Measurements from ENCODE around the gene SATB2.

GRCh38 chr2:199302851-199303250 is 154.9 kb downstream of the SATB2 start:
- no peak for TF ChIP-seq CTCF (IDR thresholded peaks at IDR 0.05)
- TF ChIP-seq ZFX (IDR thresholded peaks at IDR 0.05; ENCODE audit: borderline replicate concordance), result no peak
